HEK293 (cell line): ENCODE results near the gene MOG.

Source experiments
- CTCF ChIA-PET: fragments of 350-600 bp; formaldehyde crosslinking; extraction: SDS; loops from one replicate; lab custom pipeline; 2021; ENCODE audit warnings: antibody characterized with exemption; lab: Yijun Ruan, JAX
- POLR2A ChIA-PET: fragments of 300-600 bp; formaldehyde crosslinking; extraction: SDS; loops from one replicate; lab custom pipeline; 2020; ENCODE audit warnings: antibody characterized with exemption, inconsistent platforms; lab: Yijun Ruan, JAX
- H3K27ac ChIP-seq: fragments of 200-500 bp; sonication (Bioruptor generic); 2 replicates; pipeline ENCODE4 v1.5.1; 2014; ENCODE audit warnings: low read depth, low read length, control low read depth, inconsistent platforms; ENCODE audit errors: extremely low read depth
- H3K36me3 ChIP-seq, 2 experiments: fragments of 200-500 bp in 1 of 2; sonication (Bioruptor generic) in 1 of 2; 1 replicate in 1 of 2; 2 replicates in 1 of 2; pipeline ENCODE4 v1.5.1; 2014 to 2017; ENCODE audit warnings: inconsistent platforms in 2 of 2, low read length in 2 of 2; ENCODE audit not compliant: control insufficient read depth in 2 of 2, insufficient read depth in 1 of 2
- H3K4me1 ChIP-seq: fragments of 200-500 bp; sonication (Bioruptor generic); 2 replicates; pipeline ENCODE4 v1.5.1; 2014; ENCODE audit warnings: mild to moderate bottlenecking, low read length, inconsistent platforms; ENCODE audit not compliant: control insufficient read depth, insufficient read depth
- H3K4me3 ChIP-seq: 2 replicates; pipeline ENCODE4 v1.5.1; 2011; ENCODE audit warnings: low read depth, mild to moderate bottlenecking, control low read depth, low read length, moderate library complexity
- H3K9me3 ChIP-seq: fragments of 200-500 bp; sonication (Bioruptor generic); 2 replicates; pipeline ENCODE4 v1.5.1; 2014; ENCODE audit warnings: low read depth, low read length, inconsistent platforms; ENCODE audit not compliant: control insufficient read depth, insufficient read depth
- ATF2 ChIP-seq: fragments of 450-650 bp; formaldehyde crosslinking; IDR thresholded peaks from 2 replicates; pipeline ENCODE4 v1.5.1; 2016; ENCODE audit warnings: missing biosample characterization, missing genetic modification characterization, low read depth
- BCL11B ChIP-seq: fragments of 450-650 bp; formaldehyde crosslinking; IDR thresholded peaks from 2 replicates; pipeline ENCODE4 v1.5.1; 2016; ENCODE audit warnings: low read depth, missing biosample characterization, missing genetic modification characterization
- GFI1B ChIP-seq: fragments of 450-650 bp; formaldehyde crosslinking; IDR thresholded peaks from 2 replicates; pipeline ENCODE4 v1.5.1; 2016; ENCODE audit warnings: missing biosample characterization, missing genetic modification characterization
- KLF9 ChIP-seq: fragments of 450-650 bp; formaldehyde crosslinking; IDR thresholded peaks from 2 replicates; pipeline ENCODE4 v1.5.1; 2016; ENCODE audit warnings: missing biosample characterization, missing genetic modification characterization, low read depth
- YY2 ChIP-seq: fragments of 450-650 bp; formaldehyde crosslinking; IDR thresholded peaks from 2 replicates; pipeline ENCODE4 v1.5.1; 2016; ENCODE audit warnings: missing biosample characterization, missing genetic modification characterization
- ZFP37 ChIP-seq: fragments of 450-650 bp; formaldehyde crosslinking; IDR thresholded peaks from 2 replicates; pipeline ENCODE4 v1.5.1; 2016; ENCODE audit warnings: missing biosample characterization, missing genetic modification characterization
- ZNF155 ChIP-seq: fragments of 450-650 bp; formaldehyde crosslinking; IDR thresholded peaks from 2 replicates; pipeline ENCODE4 v1.5.1; 2016; ENCODE audit warnings: missing biosample characterization, missing genetic modification characterization
- ZNF174 ChIP-seq: fragments of 450-650 bp; formaldehyde crosslinking; IDR thresholded peaks from 2 replicates; pipeline ENCODE4 v1.5.0; 2017; ENCODE audit warnings: missing biosample characterization, mild to moderate bottlenecking, missing genetic modification characterization
- ZNF214 ChIP-seq: fragments of 450-650 bp; formaldehyde crosslinking; IDR thresholded peaks from 2 replicates; pipeline ENCODE4 v1.5.1; 2017; ENCODE audit warnings: missing biosample characterization, mild to moderate bottlenecking, missing genetic modification characterization, borderline replicate concordance
- ZNF350 ChIP-seq: fragments of 450-650 bp; formaldehyde crosslinking; IDR thresholded peaks from 2 replicates; pipeline ENCODE4 v1.5.0; 2017; ENCODE audit warnings: missing biosample characterization, mild to moderate bottlenecking, missing genetic modification characterization
- ZNF37A ChIP-seq: fragments of 450-650 bp; IDR thresholded peaks from 2 replicates; pipeline ENCODE4 v1.5.1; 2018; ENCODE audit warnings: missing biosample characterization, missing genetic modification characterization
- ZNF391 ChIP-seq: fragments of 450-650 bp; formaldehyde crosslinking; IDR thresholded peaks from 2 replicates; pipeline ENCODE4 v1.5.1; 2016; ENCODE audit warnings: low read depth, missing biosample characterization, missing genetic modification characterization, borderline replicate concordance
- ZNF433 ChIP-seq: fragments of 450-650 bp; formaldehyde crosslinking; IDR thresholded peaks from 2 replicates; pipeline ENCODE4 v1.5.1; 2016; ENCODE audit warnings: missing biosample characterization, missing genetic modification characterization, low read depth
- ZNF654 ChIP-seq: fragments of 450-650 bp; formaldehyde crosslinking; IDR thresholded peaks from 2 replicates; pipeline ENCODE4 v1.5.1; 2016; ENCODE audit warnings: low read depth, missing biosample characterization, missing genetic modification characterization
- TF ChIP-seq, protein P1 (sequence below): fragments of 450-650 bp; formaldehyde crosslinking; IDR thresholded peaks from 2 replicates; pipeline ENCODE4 v1.5.1; 2016; ENCODE audit warnings: missing biosample characterization, missing genetic modification characterization, borderline replicate concordance
- TF ChIP-seq, protein P2 (sequence below): fragments of 450-650 bp; formaldehyde crosslinking; IDR thresholded peaks from 2 replicates; pipeline ENCODE4 v1.5.1; 2016; ENCODE audit warnings: missing biosample characterization, missing genetic modification characterization
- TF ChIP-seq, protein P3 (sequence below): fragments of 450-650 bp; formaldehyde crosslinking; IDR thresholded peaks from 2 replicates; pipeline ENCODE4 v1.5.1; 2016; ENCODE audit warnings: missing biosample characterization, missing genetic modification characterization
- TF ChIP-seq, protein P4 (sequence below): fragments of 450-650 bp; formaldehyde crosslinking; conservative IDR thresholded peaks from 2 replicates; pipeline ENCODE4 v1.5.1; 2016; ENCODE audit warnings: low read depth, missing biosample characterization, missing genetic modification characterization

The MOG gene

GRCh38 chr6:29708432-29709179 lies 51.7 kb downstream of the MOG start:
- Histone ChIP-seq H3K27ac (no peak overlapping the region), H3K4me1 (no peaks in the 10 kb centered on the region), H3K36me3 (no peaks in the 10 kb centered on the region), H3K4me3 (no peak overlapping the region), H3K9me3 (no peaks in the 10 kb centered on the region)
- no peak for TF ChIP-seq ZFP37 (tag by site-specific recombination)
- TF ChIP-seq, protein P1, sequence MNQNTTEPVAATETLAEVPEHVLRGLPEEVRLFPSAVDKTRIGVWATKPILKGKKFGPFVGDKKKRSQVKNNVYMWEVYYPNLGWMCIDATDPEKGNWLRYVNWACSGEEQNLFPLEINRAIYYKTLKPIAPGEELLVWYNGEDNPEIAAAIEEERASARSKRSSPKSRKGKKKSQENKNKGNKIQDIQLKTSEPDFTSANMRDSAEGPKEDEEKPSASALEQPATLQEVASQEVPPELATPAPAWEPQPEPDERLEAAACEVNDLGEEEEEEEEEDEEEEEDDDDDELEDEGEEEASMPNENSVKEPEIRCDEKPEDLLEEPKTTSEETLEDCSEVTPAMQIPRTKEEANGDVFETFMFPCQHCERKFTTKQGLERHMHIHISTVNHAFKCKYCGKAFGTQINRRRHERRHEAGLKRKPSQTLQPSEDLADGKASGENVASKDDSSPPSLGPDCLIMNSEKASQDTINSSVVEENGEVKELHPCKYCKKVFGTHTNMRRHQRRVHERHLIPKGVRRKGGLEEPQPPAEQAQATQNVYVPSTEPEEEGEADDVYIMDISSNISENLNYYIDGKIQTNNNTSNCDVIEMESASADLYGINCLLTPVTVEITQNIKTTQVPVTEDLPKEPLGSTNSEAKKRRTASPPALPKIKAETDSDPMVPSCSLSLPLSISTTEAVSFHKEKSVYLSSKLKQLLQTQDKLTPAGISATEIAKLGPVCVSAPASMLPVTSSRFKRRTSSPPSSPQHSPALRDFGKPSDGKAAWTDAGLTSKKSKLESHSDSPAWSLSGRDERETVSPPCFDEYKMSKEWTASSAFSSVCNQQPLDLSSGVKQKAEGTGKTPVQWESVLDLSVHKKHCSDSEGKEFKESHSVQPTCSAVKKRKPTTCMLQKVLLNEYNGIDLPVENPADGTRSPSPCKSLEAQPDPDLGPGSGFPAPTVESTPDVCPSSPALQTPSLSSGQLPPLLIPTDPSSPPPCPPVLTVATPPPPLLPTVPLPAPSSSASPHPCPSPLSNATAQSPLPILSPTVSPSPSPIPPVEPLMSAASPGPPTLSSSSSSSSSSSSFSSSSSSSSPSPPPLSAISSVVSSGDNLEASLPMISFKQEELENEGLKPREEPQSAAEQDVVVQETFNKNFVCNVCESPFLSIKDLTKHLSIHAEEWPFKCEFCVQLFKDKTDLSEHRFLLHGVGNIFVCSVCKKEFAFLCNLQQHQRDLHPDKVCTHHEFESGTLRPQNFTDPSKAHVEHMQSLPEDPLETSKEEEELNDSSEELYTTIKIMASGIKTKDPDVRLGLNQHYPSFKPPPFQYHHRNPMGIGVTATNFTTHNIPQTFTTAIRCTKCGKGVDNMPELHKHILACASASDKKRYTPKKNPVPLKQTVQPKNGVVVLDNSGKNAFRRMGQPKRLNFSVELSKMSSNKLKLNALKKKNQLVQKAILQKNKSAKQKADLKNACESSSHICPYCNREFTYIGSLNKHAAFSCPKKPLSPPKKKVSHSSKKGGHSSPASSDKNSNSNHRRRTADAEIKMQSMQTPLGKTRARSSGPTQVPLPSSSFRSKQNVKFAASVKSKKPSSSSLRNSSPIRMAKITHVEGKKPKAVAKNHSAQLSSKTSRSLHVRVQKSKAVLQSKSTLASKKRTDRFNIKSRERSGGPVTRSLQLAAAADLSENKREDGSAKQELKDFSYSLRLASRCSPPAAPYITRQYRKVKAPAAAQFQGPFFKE, result no peak
- TF ChIP-seq ZNF350 (tag by site-specific recombination), result no peak
- no peak for TF ChIP-seq ZNF214
- no peak for TF ChIP-seq ZNF391 (tag by site-specific recombination)
- TF ChIP-seq BCL11B (tag by site-specific recombination), result no peak
- no peak for TF ChIP-seq YY2
- TF ChIP-seq, protein P2, sequence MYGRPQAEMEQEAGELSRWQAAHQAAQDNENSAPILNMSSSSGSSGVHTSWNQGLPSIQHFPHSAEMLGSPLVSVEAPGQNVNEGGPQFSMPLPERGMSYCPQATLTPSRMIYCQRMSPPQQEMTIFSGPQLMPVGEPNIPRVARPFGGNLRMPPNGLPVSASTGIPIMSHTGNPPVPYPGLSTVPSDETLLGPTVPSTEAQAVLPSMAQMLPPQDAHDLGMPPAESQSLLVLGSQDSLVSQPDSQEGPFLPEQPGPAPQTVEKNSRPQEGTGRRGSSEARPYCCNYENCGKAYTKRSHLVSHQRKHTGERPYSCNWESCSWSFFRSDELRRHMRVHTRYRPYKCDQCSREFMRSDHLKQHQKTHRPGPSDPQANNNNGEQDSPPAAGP (tag by site-specific recombination), result no peak
- no peak for TF ChIP-seq ATF2 (tag by site-specific recombination)
- TF ChIP-seq ZNF155, result no peak
- TF ChIP-seq ZNF654 (tag by site-specific recombination), result no peak
- no peak for TF ChIP-seq ZNF37A (tag by site-specific recombination)
- TF ChIP-seq ZNF174 (tag by site-specific recombination), result no peak
- TF ChIP-seq ZNF433 (tag by site-specific recombination), result no peak
- no peak for TF ChIP-seq GFI1B (tag by site-specific recombination)
- TF ChIP-seq, protein P3, sequence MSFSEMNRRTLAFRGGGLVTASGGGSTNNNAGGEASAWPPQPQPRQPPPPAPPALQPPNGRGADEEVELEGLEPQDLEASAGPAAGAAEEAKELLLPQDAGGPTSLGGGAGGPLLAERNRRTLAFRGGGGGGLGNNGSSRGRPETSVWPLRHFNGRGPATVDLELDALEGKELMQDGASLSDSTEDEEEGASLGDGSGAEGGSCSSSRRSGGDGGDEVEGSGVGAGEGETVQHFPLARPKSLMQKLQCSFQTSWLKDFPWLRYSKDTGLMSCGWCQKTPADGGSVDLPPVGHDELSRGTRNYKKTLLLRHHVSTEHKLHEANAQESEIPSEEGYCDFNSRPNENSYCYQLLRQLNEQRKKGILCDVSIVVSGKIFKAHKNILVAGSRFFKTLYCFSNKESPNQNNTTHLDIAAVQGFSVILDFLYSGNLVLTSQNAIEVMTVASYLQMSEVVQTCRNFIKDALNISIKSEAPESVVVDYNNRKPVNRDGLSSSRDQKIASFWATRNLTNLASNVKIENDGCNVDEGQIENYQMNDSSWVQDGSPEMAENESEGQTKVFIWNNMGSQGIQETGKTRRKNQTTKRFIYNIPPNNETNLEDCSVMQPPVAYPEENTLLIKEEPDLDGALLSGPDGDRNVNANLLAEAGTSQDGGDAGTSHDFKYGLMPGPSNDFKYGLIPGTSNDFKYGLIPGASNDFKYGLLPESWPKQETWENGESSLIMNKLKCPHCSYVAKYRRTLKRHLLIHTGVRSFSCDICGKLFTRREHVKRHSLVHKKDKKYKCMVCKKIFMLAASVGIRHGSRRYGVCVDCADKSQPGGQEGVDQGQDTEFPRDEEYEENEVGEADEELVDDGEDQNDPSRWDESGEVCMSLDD (tag by site-specific recombination), result no peak
- no peak for TF ChIP-seq KLF9 (tag by site-specific recombination)
- TF ChIP-seq, protein P4, sequence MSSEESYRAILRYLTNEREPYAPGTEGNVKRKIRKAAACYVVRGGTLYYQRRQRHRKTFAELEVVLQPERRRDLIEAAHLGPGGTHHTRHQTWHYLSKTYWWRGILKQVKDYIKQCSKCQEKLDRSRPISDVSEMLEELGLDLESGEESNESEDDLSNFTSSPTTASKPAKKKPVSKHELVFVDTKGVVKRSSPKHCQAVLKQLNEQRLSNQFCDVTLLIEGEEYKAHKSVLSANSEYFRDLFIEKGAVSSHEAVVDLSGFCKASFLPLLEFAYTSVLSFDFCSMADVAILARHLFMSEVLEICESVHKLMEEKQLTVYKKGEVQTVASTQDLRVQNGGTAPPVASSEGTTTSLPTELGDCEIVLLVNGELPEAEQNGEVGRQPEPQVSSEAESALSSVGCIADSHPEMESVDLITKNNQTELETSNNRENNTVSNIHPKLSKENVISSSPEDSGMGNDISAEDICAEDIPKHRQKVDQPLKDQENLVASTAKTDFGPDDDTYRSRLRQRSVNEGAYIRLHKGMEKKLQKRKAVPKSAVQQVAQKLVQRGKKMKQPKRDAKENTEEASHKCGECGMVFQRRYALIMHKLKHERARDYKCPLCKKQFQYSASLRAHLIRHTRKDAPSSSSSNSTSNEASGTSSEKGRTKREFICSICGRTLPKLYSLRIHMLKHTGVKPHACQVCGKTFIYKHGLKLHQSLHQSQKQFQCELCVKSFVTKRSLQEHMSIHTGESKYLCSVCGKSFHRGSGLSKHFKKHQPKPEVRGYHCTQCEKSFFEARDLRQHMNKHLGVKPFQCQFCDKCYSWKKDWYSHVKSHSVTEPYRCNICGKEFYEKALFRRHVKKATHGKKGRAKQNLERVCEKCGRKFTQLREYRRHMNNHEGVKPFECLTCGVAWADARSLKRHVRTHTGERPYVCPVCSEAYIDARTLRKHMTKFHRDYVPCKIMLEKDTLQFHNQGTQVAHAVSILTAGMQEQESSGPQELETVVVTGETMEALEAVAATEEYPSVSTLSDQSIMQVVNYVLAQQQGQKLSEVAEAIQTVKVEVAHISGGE, result no peak
- ChIA-PET POLR2A (interaction anchor here (1.5 kb wide), 1 partner anchor 41 kb away, joined by 4 read pairs; no protein-coding TSS in a partner anchor), CTCF (interaction anchor here (0.6 to 2.6 kb wide), 15 partner anchors 8 to 395 kb away, joined by 3 to 15 read pairs (median 4); no protein-coding TSS in a partner anchor)
